Measurements from ENCODE around the gene MYMX. TPM values are rescaled to one million over a fixed set of nuclear protein-coding genes. Genes with fewer than 3 reads are reported as not detected.

MYMX gene
- total RNA-seq, 1 experiment from 2014 or later: not detected

DNA sequence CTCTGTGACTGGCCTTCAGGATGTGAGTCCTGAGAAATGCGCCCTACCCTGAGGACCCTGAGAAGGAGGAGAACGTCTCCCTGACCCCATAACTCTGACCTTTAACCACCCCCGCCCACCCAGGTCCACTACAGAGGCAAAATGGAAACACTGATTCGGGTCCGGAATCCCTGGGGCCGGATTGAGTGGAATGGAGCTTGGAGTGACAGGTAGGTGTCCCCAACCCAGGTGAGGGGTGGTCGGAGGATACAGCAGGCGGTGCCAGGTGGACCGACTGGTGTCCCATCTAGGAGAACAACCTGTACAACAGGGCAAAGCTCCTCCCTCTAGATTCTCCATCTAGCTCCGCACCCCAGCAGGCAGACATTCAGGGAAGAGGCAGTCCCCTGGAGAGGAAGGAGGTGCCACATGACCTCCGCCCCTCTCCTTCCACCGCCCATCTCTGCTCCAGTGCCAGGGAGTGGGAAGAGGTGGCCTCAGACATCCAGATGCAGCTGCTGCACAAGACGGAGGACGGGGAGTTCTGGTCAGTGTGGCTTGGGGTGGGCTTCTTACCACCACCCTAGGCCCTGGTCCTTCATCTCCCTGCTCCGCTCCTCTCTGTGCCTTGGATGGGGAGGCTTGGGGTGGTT, 40.5 kb upstream of the MYMX start:
- Mint-ChIP-seq H3K36me3 (ENCODE audit: insufficient read depth, unreplicated experiment) (no peaks in the 10 kb centered on the region), H3K4me1 (ENCODE audit: low read depth, unreplicated experiment) (peaks cover 8% of the 10 kb centered on the region), H3K27ac (ENCODE audit: unreplicated experiment) (no peak overlapping the region), H3K27me3 (ENCODE audit: insufficient read depth, unreplicated experiment) (no peaks in the 10 kb centered on the region), H3K9me3 (ENCODE audit: unreplicated experiment) (no peaks in the 10 kb centered on the region), H3K4me3 (ENCODE audit: unreplicated experiment) (no peak overlapping the region)
- no TSS peak for BruUV-seq (replicated peaks)
- no peaks in the 10 kb centered on the region for H3K36me3 ChIP-seq (ENCODE audit: control insufficient read depth, insufficient read depth, low read length)
- H3K27me3 ChIP-seq (replicated peaks; ENCODE audit: control insufficient read depth, insufficient read depth, low read length): no peaks in the 10 kb centered on the region
- TF ChIP-seq, protein P1, sequence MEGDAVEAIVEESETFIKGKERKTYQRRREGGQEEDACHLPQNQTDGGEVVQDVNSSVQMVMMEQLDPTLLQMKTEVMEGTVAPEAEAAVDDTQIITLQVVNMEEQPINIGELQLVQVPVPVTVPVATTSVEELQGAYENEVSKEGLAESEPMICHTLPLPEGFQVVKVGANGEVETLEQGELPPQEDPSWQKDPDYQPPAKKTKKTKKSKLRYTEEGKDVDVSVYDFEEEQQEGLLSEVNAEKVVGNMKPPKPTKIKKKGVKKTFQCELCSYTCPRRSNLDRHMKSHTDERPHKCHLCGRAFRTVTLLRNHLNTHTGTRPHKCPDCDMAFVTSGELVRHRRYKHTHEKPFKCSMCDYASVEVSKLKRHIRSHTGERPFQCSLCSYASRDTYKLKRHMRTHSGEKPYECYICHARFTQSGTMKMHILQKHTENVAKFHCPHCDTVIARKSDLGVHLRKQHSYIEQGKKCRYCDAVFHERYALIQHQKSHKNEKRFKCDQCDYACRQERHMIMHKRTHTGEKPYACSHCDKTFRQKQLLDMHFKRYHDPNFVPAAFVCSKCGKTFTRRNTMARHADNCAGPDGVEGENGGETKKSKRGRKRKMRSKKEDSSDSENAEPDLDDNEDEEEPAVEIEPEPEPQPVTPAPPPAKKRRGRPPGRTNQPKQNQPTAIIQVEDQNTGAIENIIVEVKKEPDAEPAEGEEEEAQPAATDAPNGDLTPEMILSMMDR (IDR thresholded peaks at IDR 0.05; ENCODE audit: insufficient read depth in 1 of 2, low read depth in 1 of 2, low read length in 1 of 2, severe bottlenecking in 1 of 2, unreplicated experiment in 1 of 2): no peak
- no peaks in the 10 kb centered on the region for H3K9me3 ChIP-seq
- peaks cover 8% of the 10 kb centered on the region; the same call in 1 of the 2 replicates for H3K4me1 ChIP-seq
- ChIA-PET CTCF (no interaction called here), POLR2A (no interaction called here)
- no peak for DNase-seq
- no peak overlapping the region for H3K4me3 ChIP-seq (ENCODE audit: low read depth, low read length)
- intact Hi-C loops (cut with micrococcal nuclease; ENCODE audit: unreplicated experiment): no loop called here

DNA sequence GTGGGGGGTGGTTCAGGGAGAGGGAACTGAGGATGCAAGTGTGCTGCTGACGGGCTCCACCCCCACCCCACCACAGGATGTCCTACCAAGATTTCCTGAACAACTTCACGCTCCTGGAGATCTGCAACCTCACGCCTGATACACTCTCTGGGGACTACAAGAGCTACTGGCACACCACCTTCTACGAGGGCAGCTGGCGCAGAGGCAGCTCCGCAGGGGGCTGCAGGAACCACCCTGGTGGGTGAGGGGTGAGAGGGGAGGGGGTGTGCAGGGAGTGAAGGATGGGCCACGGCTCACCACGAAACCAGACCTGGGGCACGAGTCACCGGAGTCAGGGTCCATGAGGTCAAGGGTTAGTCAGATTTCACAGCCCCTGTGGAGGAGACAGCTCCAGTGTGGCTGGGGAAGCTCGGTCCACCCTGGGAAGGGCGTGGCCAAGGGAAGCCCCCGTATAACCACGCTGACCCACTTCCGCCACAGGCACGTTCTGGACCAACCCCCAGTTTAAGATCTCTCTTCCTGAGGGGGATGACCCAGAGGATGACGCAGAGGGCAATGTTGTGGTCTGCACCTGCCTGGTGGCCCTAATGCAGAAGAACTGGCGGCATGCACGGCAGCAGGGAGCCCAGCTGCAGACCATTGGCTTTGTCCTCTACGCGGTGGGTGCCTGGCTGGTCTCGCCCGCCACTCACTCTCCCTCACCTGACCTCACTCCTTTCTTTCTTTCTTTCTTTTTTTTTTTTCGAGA, 39.8 kb upstream of the MYMX start:
- POLR2A ChIA-PET: no interaction called here
- intact Hi-C loops (cut with micrococcal nuclease; ENCODE audit: unreplicated experiment): no loop called here

DNA sequence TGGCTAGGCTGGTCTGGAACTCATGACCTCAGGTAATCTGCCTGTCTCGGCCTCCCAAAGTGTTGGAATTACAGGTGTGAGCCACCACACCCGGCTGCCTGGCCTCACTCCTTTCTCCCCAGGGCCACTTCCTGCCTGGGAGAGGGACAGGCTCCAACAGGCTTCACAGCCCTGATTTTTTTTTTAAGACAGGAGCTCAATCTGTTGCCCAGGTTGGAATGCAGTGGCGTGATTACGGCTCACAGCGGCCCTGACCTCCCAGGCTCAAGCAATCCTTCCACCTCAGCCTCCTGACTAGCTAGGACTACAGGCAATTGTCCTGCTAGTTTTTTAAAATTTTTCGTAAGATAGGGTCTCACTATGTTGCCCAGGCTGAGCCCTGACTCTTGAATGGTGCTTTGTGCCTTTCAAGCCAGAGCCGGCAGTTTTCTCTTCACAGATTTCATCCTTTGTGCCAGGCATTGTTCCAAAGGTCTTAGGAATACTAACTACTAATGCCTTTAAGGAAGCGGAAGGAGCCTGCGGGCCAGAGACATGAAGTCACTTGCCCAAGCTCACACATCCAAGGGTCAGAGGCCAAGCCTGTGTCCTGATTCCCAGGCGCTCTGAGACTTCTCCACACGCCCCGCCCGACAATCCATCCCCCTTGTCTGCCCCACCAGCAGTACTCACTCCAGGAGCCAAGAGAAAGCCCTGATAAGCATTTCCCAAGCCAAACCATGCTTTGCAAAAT, 38.9 kb upstream of the MYMX start:
- ChIA-PET POLR2A (no interaction called here), CTCF (interaction anchor here (0.7 kb wide), 1 partner anchor 95 kb away, joined by 4 read pairs; no protein-coding TSS in a partner anchor)
- Mint-ChIP-seq H3K4me3 (ENCODE audit: unreplicated experiment) (no peak overlapping the region), H3K4me1 (ENCODE audit: low read depth, unreplicated experiment) (peaks cover 8% of the 10 kb centered on the region), H3K9me3 (ENCODE audit: unreplicated experiment) (no peaks in the 10 kb centered on the region), H3K27me3 (ENCODE audit: insufficient read depth, unreplicated experiment) (no peaks in the 10 kb centered on the region), H3K27ac (ENCODE audit: unreplicated experiment) (no peak overlapping the region), H3K36me3 (ENCODE audit: insufficient read depth, unreplicated experiment) (no peaks in the 10 kb centered on the region)
- TF ChIP-seq, protein P1 (IDR thresholded peaks at IDR 0.05; ENCODE audit: insufficient read depth in 1 of 2, low read depth in 1 of 2, low read length in 1 of 2, severe bottlenecking in 1 of 2, unreplicated experiment in 1 of 2): no peak
- no TSS peak for BruUV-seq (replicated peaks)
- H3K4me3 ChIP-seq (ENCODE audit: low read depth, low read length): no peak overlapping the region
- H3K36me3 ChIP-seq (ENCODE audit: control insufficient read depth, insufficient read depth, low read length): no peaks in the 10 kb centered on the region
- H3K9me3 ChIP-seq: no peaks in the 10 kb centered on the region
- peak; percentile 30 to 66 for DNase-seq
- intact Hi-C loops (cut with micrococcal nuclease; ENCODE audit: unreplicated experiment): no loop called here
- H3K27me3 ChIP-seq (replicated peaks; ENCODE audit: control insufficient read depth, insufficient read depth, low read length): no peaks in the 10 kb centered on the region
- peaks cover 3% of the 10 kb centered on the region; the same call in 1 of the 2 replicates for H3K4me1 ChIP-seq

More for the DNA sequence above, 39.8 kb upstream of the MYMX start:
- DNase-seq: no peak
- H3K4me1 Mint-ChIP-seq (ENCODE audit: low read depth, unreplicated experiment): peaks cover 8% of the 10 kb centered on the region
- Histone ChIP-seq H3K27me3 (replicated peaks; ENCODE audit: control insufficient read depth, insufficient read depth, low read length) (no peaks in the 10 kb centered on the region), H3K4me3 (ENCODE audit: low read depth, low read length) (no peak overlapping the region), H3K4me1 (peaks cover 8% of the 10 kb centered on the region; the same call in 1 of the 2 replicates), H3K36me3 (ENCODE audit: control insufficient read depth, insufficient read depth, low read length) (no peaks in the 10 kb centered on the region), H3K9me3 (no peaks in the 10 kb centered on the region)
- TF ChIP-seq, protein P1 (IDR thresholded peaks at IDR 0.05; ENCODE audit: insufficient read depth in 1 of 2, low read depth in 1 of 2, low read length in 1 of 2, severe bottlenecking in 1 of 2, unreplicated experiment in 1 of 2): no peak
- no peaks in the 10 kb centered on the region for H3K9me3 Mint-ChIP-seq (ENCODE audit: unreplicated experiment)
- no peak overlapping the region for H3K27ac Mint-ChIP-seq (ENCODE audit: unreplicated experiment)
- CTCF ChIA-PET: interaction anchor here (0.5 to 0.7 kb wide), 2 partner anchors 42 to 94 kb away, joined by 4 to 6 read pairs; no protein-coding TSS in a partner anchor
- no peaks in the 10 kb centered on the region for H3K27me3 Mint-ChIP-seq (ENCODE audit: insufficient read depth, unreplicated experiment)
- no TSS peak for BruUV-seq (replicated peaks)
- H3K4me3 Mint-ChIP-seq (ENCODE audit: unreplicated experiment): no peak overlapping the region
- H3K36me3 Mint-ChIP-seq (ENCODE audit: insufficient read depth, unreplicated experiment): no peaks in the 10 kb centered on the region
